ENCODE results near the gene KRT10.

Gene KRT10

DNA sequence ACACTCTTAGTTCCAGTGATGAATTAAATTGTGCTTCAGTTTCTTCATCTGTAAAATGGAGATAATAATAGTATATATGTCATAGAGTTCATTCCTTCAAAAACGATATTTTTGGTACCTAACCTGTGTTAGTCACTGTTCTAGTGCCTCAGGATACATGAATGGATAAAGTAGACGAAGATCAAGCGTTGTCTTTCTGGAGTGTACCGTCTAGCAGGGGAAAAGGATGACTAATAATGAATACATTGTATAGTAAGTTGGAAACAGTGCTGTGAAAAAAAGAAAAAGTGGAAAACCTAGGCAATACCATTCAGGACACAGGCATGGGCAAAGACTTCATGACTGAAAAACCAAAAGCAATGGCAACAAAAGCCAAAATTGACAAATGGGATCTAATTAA lies 8.6 kb downstream of the KRT10 start:
- no peak overlapping the region for H2BK15ac ChIP-seq (ENCODE audit: low read length)
- no peak overlapping the region for H2AK5ac ChIP-seq (ENCODE audit: low read depth, low read length)
- H3K4me2 ChIP-seq (ENCODE audit: insufficient read depth, low read length, poor library complexity, severe bottlenecking), result no peak overlapping the region
- no peaks in the 10 kb centered on the region for H3K9me3 ChIP-seq (replicated peaks in 1 of 2; ENCODE audit: control insufficient read depth in 2 of 2, insufficient read depth in 1 of 2, low read depth in 1 of 2, low read length in 2 of 2)
- H3K9ac ChIP-seq (ENCODE audit: low read depth, low read length, poor library complexity), result no peak overlapping the region
- no peak overlapping the region for H2BK12ac ChIP-seq (ENCODE audit: low read length)
- H4K8ac ChIP-seq (ENCODE audit: low read depth, low read length), result no peak overlapping the region
- no peaks in the 10 kb centered on the region for H3K4me1 ChIP-seq (ENCODE audit: control insufficient read depth in 2 of 2, insufficient read depth in 1 of 2, low read depth in 1 of 2, low read length in 2 of 2)
- H3K79me1 ChIP-seq (ENCODE audit: low read depth, low read length), result no peaks in the 10 kb centered on the region
- H2AFZ ChIP-seq (ENCODE audit: low read length), result no peak overlapping the region
- H3K4ac ChIP-seq (ENCODE audit: low read length), result no peak overlapping the region
- H3K27ac ChIP-seq (replicated peaks; ENCODE audit: low read length), result no peak overlapping the region
- H2BK5ac ChIP-seq (ENCODE audit: low read length), result no peak overlapping the region
- peaks cover 4 to 14% of the 10 kb centered on the region in 2 donors for H3K36me3 ChIP-seq (replicated peaks in 1 of 2; ENCODE audit: control insufficient read depth in 2 of 2, insufficient read depth in 2 of 2, low read length in 2 of 2)
- H3K23ac ChIP-seq (ENCODE audit: low read depth, low read length, poor library complexity), result no peak overlapping the region
- H3K4me3 ChIP-seq (ENCODE audit: low read length in 2 of 2), result no peak overlapping the region
- H3K14ac ChIP-seq (ENCODE audit: low read length), result no peak overlapping the region
- no peak overlapping the region for H3K18ac ChIP-seq (ENCODE audit: low read length)
- no peak overlapping the region for H2BK120ac ChIP-seq (ENCODE audit: low read depth, low read length)
- no peak for DNase-seq (ENCODE audit: low spot score)
- no CpG with 5 or more reads among the region's 4 CpGs for WGBS, 2 donors (ENCODE audit: extremely low coverage in 2 of 2, insufficient read length in 2 of 2, insufficient replicate concordance in 1 of 2)
- H4K91ac ChIP-seq (ENCODE audit: low read depth, low read length, poor library complexity), result no peak overlapping the region
- peaks cover 0 to 7% (median 2%) of the 10 kb centered on the region in 3 experiments for H3K27me3 ChIP-seq (ENCODE audit: control insufficient read depth in 3 of 3, insufficient read depth in 3 of 3, low read depth in 1 of 3, low read length in 3 of 3)

GRCh38 chr17:40812639-40813038 lies 9.8 kb downstream of the KRT10 start:
- H3K9ac ChIP-seq (ENCODE audit: low read depth, low read length, poor library complexity), result no peak overlapping the region
- H4K91ac ChIP-seq (ENCODE audit: low read depth, low read length, poor library complexity), result no peak overlapping the region
- H3K4me3 ChIP-seq (ENCODE audit: low read length in 2 of 2), result no peak overlapping the region
- no peaks in the 10 kb centered on the region for H3K4me1 ChIP-seq (ENCODE audit: control insufficient read depth in 2 of 2, insufficient read depth in 1 of 2, low read depth in 1 of 2, low read length in 2 of 2)
- no CpG with 5 or more reads among the region's 3 CpGs for WGBS, 2 donors (ENCODE audit: extremely low coverage in 2 of 2, insufficient read length in 2 of 2, insufficient replicate concordance in 1 of 2)
- no peak overlapping the region for H2BK15ac ChIP-seq (ENCODE audit: low read length)
- no peaks in the 10 kb centered on the region for H3K79me1 ChIP-seq (ENCODE audit: low read depth, low read length)
- H3K14ac ChIP-seq (ENCODE audit: low read length), result no peak overlapping the region
- H2BK5ac ChIP-seq (ENCODE audit: low read length), result no peak overlapping the region
- H2AFZ ChIP-seq (ENCODE audit: low read length), result no peak overlapping the region
- no peak overlapping the region for H2BK120ac ChIP-seq (ENCODE audit: low read depth, low read length)
- no peak overlapping the region for H3K23ac ChIP-seq (ENCODE audit: low read depth, low read length, poor library complexity)
- H3K4me2 ChIP-seq (ENCODE audit: insufficient read depth, low read length, poor library complexity, severe bottlenecking), result no peak overlapping the region
- no peaks in the 10 kb centered on the region for H3K9me3 ChIP-seq (replicated peaks in 1 of 2; ENCODE audit: control insufficient read depth in 2 of 2, insufficient read depth in 1 of 2, low read depth in 1 of 2, low read length in 2 of 2)
- H3K36me3 ChIP-seq (replicated peaks in 1 of 2; ENCODE audit: control insufficient read depth in 2 of 2, insufficient read depth in 2 of 2, low read length in 2 of 2), result peaks cover 4 to 12% of the 10 kb centered on the region in 2 donors
- H3K4ac ChIP-seq (ENCODE audit: low read length), result no peak overlapping the region
- no peak overlapping the region for H3K18ac ChIP-seq (ENCODE audit: low read length)
- H3K27ac ChIP-seq (replicated peaks; ENCODE audit: low read length), result no peak overlapping the region
- H4K8ac ChIP-seq (ENCODE audit: low read depth, low read length), result no peak overlapping the region
- H2BK12ac ChIP-seq (ENCODE audit: low read length), result no peak overlapping the region
- H2AK5ac ChIP-seq (ENCODE audit: low read depth, low read length), result no peak overlapping the region
- no peak for DNase-seq (ENCODE audit: low spot score)
- peaks cover 0 to 15% (median 2%) of the 10 kb centered on the region in 3 experiments for H3K27me3 ChIP-seq (ENCODE audit: control insufficient read depth in 3 of 3, insufficient read depth in 3 of 3, low read depth in 1 of 3, low read length in 3 of 3)

GRCh38 chr17:40810494-40810893 lies 11.9 kb downstream of the KRT10 start:
- H3K23ac ChIP-seq (ENCODE audit: low read depth, low read length, poor library complexity), result no peak overlapping the region
- H3K27ac ChIP-seq (replicated peaks; ENCODE audit: low read length), result no peak overlapping the region
- H3K18ac ChIP-seq (ENCODE audit: low read length), result no peak overlapping the region
- no peak overlapping the region for H4K8ac ChIP-seq (ENCODE audit: low read depth, low read length)
- no peak overlapping the region for H3K4me2 ChIP-seq (ENCODE audit: insufficient read depth, low read length, poor library complexity, severe bottlenecking)
- H2BK15ac ChIP-seq (ENCODE audit: low read length), result no peak overlapping the region
- no peak overlapping the region for H2AK5ac ChIP-seq (ENCODE audit: low read depth, low read length)
- H3K9ac ChIP-seq (ENCODE audit: low read depth, low read length, poor library complexity), result no peak overlapping the region
- H2BK12ac ChIP-seq (ENCODE audit: low read length), result no peak overlapping the region
- H2BK5ac ChIP-seq (ENCODE audit: low read length), result no peak overlapping the region
- H3K79me1 ChIP-seq (ENCODE audit: low read depth, low read length), result no peaks in the 10 kb centered on the region
- no peaks in the 10 kb centered on the region for H3K9me3 ChIP-seq (replicated peaks in 1 of 2; ENCODE audit: control insufficient read depth in 2 of 2, insufficient read depth in 1 of 2, low read depth in 1 of 2, low read length in 2 of 2)
- no peak overlapping the region for H4K91ac ChIP-seq (ENCODE audit: low read depth, low read length, poor library complexity)
- peaks cover 0 to 35% (median 2%) of the 10 kb centered on the region in 3 experiments for H3K27me3 ChIP-seq (ENCODE audit: control insufficient read depth in 3 of 3, insufficient read depth in 3 of 3, low read depth in 1 of 3, low read length in 3 of 3)
- DNase-seq (ENCODE audit: low spot score), result no peak
- H2AFZ ChIP-seq (ENCODE audit: low read length), result no peak overlapping the region
- no peak overlapping the region for H3K4ac ChIP-seq (ENCODE audit: low read length)
- no peak overlapping the region for H3K4me3 ChIP-seq (ENCODE audit: low read length in 2 of 2)
- WGBS, 2 donors (ENCODE audit: extremely low coverage in 2 of 2, insufficient read length in 2 of 2, insufficient replicate concordance in 1 of 2), result no CpG with 5 or more reads among the region's 6 CpGs
- no peaks in the 10 kb centered on the region for H3K4me1 ChIP-seq (ENCODE audit: control insufficient read depth in 2 of 2, insufficient read depth in 1 of 2, low read depth in 1 of 2, low read length in 2 of 2)
- H3K36me3 ChIP-seq (replicated peaks in 1 of 2; ENCODE audit: control insufficient read depth in 2 of 2, insufficient read depth in 2 of 2, low read length in 2 of 2), result no peaks in the 10 kb centered on the region
- H3K14ac ChIP-seq (ENCODE audit: low read length), result no peak overlapping the region
- H2BK120ac ChIP-seq (ENCODE audit: low read depth, low read length), result no peak overlapping the region

DNA sequence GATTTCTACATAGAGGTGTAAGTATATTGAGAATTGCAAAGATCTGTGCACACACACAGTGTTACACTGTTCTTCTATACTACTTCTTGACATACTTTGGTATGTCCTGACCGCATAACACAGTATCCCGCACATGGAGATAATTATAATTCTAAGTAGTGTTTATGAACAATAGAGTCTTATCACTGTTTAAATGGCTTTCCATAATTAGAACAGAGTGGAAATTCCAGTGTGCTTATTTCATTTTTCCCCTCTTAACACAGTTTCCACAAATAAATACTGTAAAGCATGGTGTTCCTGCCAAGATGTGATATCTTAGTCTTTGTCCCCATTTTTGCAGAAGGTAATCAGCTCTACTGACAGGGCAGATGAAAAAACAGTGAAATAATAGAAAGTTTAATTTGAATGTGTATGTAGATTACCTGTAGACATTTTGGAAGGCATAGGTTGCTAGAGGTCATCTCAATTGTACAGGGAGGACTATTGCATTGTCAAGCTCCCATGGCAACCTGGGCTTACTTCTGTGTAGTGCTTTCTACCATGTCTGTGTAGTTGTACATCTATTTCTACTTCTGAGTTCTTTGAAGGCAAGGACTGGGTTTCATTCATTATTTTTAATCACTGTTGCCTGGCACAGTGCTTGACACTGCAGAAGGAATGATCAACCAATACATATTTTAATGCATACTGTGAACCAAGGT lies 12.5 kb downstream of the KRT10 start:
- H2AFZ ChIP-seq (ENCODE audit: low read length), result no peak overlapping the region
- no peaks in the 10 kb centered on the region for H3K36me3 ChIP-seq (replicated peaks in 1 of 2; ENCODE audit: control insufficient read depth in 2 of 2, insufficient read depth in 2 of 2, low read length in 2 of 2)
- H3K9me3 ChIP-seq (replicated peaks in 1 of 2; ENCODE audit: control insufficient read depth in 2 of 2, insufficient read depth in 1 of 2, low read depth in 1 of 2, low read length in 2 of 2), result no peaks in the 10 kb centered on the region
- no peak overlapping the region for H3K4ac ChIP-seq (ENCODE audit: low read length)
- no peaks in the 10 kb centered on the region for H3K4me1 ChIP-seq (ENCODE audit: control insufficient read depth in 2 of 2, insufficient read depth in 1 of 2, low read depth in 1 of 2, low read length in 2 of 2)
- no peak overlapping the region for H3K27ac ChIP-seq (replicated peaks; ENCODE audit: low read length)
- H3K18ac ChIP-seq (ENCODE audit: low read length), result no peak overlapping the region
- H3K14ac ChIP-seq (ENCODE audit: low read length), result no peak overlapping the region
- no peak overlapping the region for H4K91ac ChIP-seq (ENCODE audit: low read depth, low read length, poor library complexity)
- H2AK5ac ChIP-seq (ENCODE audit: low read depth, low read length), result no peak overlapping the region
- no peak overlapping the region for H3K23ac ChIP-seq (ENCODE audit: low read depth, low read length, poor library complexity)
- H2BK12ac ChIP-seq (ENCODE audit: low read length), result no peak overlapping the region
- no peak overlapping the region for H3K4me2 ChIP-seq (ENCODE audit: insufficient read depth, low read length, poor library complexity, severe bottlenecking)
- H3K27me3 ChIP-seq (ENCODE audit: control insufficient read depth in 3 of 3, insufficient read depth in 3 of 3, low read depth in 1 of 3, low read length in 3 of 3), result peaks cover 0 to 35% (median 2%) of the 10 kb centered on the region in 3 experiments
- no peak overlapping the region for H4K8ac ChIP-seq (ENCODE audit: low read depth, low read length)
- no peak overlapping the region for H2BK5ac ChIP-seq (ENCODE audit: low read length)
- WGBS, 2 donors (ENCODE audit: extremely low coverage in 2 of 2, insufficient read length in 2 of 2, insufficient replicate concordance in 1 of 2), result no CpG with 5 or more reads among the region's 2 CpGs
- H2BK15ac ChIP-seq (ENCODE audit: low read length), result no peak overlapping the region
- H3K9ac ChIP-seq (ENCODE audit: low read depth, low read length, poor library complexity), result no peak overlapping the region
- no peak overlapping the region for H2BK120ac ChIP-seq (ENCODE audit: low read depth, low read length)
- H3K4me3 ChIP-seq (ENCODE audit: low read length in 2 of 2), result no peak overlapping the region
- H3K79me1 ChIP-seq (ENCODE audit: low read depth, low read length), result no peaks in the 10 kb centered on the region
- no peak for DNase-seq (ENCODE audit: low spot score)

Measured in neuronal stem cell (in vitro differentiated cells).